ENCODE measurements around the gene MACO1.

The MACO1 gene

DNA sequence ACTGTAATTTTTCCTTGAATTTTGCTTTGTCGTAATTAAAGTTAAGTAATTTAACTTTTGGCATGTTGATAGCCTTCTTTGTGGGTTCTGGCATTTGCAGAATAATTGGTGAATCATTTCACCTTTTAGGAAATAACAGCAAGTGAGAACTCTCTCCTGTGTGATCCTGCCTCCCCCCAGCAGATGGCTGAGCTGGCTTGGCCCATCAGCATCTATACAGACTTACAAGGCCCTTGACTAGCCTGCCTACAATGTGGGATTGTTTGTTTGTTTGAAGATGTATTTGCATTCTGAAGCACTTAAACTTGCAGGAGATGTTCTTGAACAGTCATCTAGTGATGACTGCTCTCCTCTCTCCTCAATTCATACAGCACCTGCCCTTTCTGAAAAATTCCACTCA, 55.9 kb downstream of the MACO1 start:
- DNase-seq (ENCODE audit: low read depth in 3 of 3, low spot score in 1 of 3), result no peak

GRCh38 chr1:25487628-25488027, 56.9 kb downstream of the MACO1 start:
- no peak for DNase-seq (ENCODE audit: low read depth in 3 of 3, low spot score in 1 of 3)

GRCh38 chr1:25492323-25492722, 61.6 kb downstream of the MACO1 start:
- no peak for DNase-seq (ENCODE audit: low read depth in 3 of 3, low spot score in 1 of 3)

- no peak for DNase-seq (ENCODE audit: low read depth in 3 of 3, low spot score in 1 of 3)
Observed at GRCh38 chr1:25494952-25495351, 64.3 kb downstream of the MACO1 start.

DNA sequence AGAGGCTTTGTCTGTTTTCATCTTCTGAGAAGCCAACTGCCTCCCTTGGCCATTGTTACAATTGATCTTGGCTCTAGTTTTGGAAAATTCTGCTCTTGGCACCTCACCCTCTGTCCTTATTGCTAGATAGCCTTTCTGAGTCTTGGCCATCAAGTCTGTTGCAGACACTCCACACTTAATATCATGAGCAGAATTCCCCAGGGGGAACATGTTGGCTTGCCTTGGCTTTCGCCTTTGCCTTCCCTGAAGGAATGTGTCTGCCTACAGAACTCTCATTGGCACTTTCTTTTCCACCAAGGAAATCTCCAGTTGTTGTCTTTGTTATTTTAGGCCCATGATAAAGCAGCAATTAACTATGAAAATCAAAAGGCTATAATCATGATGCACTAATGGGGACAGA, 70.0 kb downstream of the MACO1 start:
- no peak for DNase-seq (ENCODE audit: low read depth in 3 of 3, low spot score in 1 of 3)

- no peak for DNase-seq (ENCODE audit: low read depth in 3 of 3, low spot score in 1 of 3)
Observed at GRCh38 chr1:25501235-25502058, 70.8 kb downstream of the MACO1 start.

GRCh38 chr1:25502957-25503356, 72.3 kb downstream of the MACO1 start:
- no peak for DNase-seq (ENCODE audit: low read depth in 3 of 3, low spot score in 1 of 3)

- DNase-seq (ENCODE audit: low read depth in 3 of 3, low spot score in 1 of 3), result peak; percentile 47 to 53 (median 52)
Observed at GRCh38 chr1:25503551-25504426, 73.1 kb downstream of the MACO1 start.

GRCh38 chr1:25504706-25505595, 74.3 kb downstream of the MACO1 start:
- no peak for DNase-seq (ENCODE audit: low read depth in 3 of 3, low spot score in 1 of 3)

GRCh38 chr1:25505656-25506385, 75.1 kb downstream of the MACO1 start:
- no peak for DNase-seq (ENCODE audit: low read depth in 3 of 3, low spot score in 1 of 3)

GRCh38 chr1:25506566-25507463, 76.1 kb downstream of the MACO1 start:
- DNase-seq (ENCODE audit: low read depth in 3 of 3, low spot score in 1 of 3), result peak in 1 of 3 donors; percentile 29

DNA sequence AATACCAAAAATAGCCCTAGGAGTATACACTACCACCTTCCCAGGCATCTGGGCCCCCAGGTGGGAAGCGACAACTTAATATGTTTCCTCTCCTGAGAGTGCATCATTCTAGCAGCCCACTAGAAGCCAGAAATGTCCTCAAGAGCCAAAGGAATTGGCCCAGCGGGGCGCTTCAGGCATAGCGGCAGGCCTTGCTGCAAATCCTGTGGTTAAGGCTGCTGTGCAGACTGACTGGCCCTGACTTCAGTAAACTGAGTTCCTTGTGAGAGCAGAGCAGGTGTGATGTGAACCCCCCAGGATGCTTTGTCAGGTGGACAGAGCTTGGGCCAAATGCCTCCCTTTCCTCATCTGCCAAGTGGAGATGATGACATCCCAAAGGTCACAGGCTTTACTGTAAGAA, 83.0 kb downstream of the MACO1 start:
- DNase-seq (ENCODE audit: low read depth in 3 of 3, low spot score in 1 of 3), result no peak

DNA sequence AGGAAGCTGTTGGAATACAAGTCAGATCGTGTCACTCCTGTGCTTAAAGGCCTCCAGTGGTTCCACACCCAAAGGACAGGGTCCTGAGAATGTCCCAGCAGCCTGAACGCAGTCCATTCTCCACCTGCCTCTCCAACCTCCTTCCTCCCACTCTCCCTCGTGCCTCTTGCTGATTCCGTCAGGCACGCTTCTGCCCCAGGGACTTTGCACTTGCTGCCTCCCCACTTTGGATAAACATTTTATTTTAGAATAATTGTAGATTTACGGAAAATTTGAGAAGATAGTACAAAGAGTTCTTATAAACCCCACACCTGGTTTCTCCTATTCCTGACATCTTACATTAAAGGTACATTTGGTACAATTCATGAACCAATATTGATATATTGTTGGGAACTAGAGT, 84.3 kb downstream of the MACO1 start:
- DNase-seq (ENCODE audit: low read depth in 3 of 3, low spot score in 1 of 3), result no peak

GRCh38 chr1:25516686-25517085, 86.0 kb downstream of the MACO1 start:
- no peak for DNase-seq (ENCODE audit: low read depth in 3 of 3, low spot score in 1 of 3)

GRCh38 chr1:25517476-25518394, 87.0 kb downstream of the MACO1 start:
- no peak for DNase-seq (ENCODE audit: low read depth in 3 of 3, low spot score in 1 of 3)

- DNase-seq (ENCODE audit: low read depth in 3 of 3, low spot score in 1 of 3), result no peak
Observed at GRCh38 chr1:25519624-25520023, 88.9 kb downstream of the MACO1 start.

DNA sequence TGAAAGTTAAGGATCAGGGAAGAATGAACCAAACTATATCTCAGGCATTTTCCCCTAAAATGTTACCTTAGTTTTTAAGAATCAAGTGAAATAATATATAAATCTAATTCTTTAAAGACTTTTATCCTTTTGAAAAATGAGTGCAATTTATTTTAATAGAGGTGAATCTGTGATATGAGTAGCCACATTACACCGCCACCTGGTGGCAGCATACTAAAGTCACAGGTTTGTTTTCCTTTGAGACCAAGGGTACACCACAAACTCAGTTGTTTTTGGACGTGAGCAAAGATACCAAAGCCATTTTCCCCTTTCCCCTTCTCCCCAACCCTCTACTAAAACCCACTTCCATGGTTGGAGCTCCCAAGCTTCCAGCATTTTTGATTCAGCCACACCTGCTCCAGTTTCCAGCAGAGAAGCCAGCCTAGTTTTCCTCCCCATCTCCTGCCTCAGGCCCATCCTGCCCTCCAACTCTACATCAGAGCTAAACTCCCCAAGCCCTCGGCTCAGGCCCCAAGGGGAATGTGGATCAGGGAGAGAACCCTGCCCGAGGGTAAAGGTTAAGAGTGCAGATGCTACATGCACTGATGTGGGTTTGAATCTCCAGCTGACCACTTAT, 89.9 kb downstream of the MACO1 start:
- DNase-seq (ENCODE audit: low read depth in 3 of 3, low spot score in 1 of 3), result peak; percentile 42 to 56 (median 49)

GRCh38 chr1:25522031-25522655, 91.4 kb downstream of the MACO1 start:
- DNase-seq (ENCODE audit: low read depth in 3 of 3, low spot score in 1 of 3), result no peak

Data from stimulated activated CD4-positive, alpha-beta T cell treated with anti-CD3 and anti-CD28 coated beads, TNF-alpha, amount 100 ng/mL, for 1 hour (primary cell).